Measurements from ENCODE around the gene GTSE1.

The GTSE1 gene

DNA sequence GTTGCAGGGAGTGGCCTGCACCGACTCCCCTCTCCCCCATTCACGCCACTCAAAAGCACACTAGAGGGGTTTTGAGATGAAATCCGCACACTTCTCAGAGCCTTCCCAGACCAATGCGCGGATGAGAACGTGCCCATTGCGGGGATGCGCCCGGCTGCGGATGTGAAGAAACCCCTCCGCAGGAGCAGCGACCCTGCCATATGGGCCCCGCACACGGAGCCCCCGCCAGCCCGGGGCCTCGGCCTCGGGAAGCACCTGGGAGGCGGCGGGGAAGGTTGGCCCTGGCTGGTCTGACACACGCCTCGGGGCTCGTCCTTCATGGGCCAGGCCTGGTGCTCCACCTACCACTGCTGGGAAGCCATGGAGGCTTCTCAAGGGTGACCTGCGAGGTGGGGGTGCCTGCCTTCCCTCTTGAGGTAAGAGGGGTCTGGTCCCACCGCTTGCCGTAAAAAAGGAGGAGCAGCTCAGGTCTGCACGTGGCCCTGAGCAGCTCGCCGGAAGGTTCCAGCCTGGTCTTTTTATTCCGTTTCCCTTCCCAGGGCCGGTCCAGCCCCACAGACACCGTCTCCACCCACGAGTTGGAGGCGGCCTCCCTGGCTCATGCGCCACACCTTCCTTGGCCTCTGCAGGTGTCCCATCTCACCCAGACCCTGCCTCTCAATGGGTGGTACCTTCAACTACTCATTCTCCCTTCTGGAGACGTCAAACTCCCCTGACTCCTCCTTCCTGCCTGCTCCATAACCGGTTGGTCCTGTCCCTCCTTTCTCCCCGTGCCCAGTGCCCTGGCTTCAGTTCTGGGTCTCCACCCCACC, 78.2 kb downstream of the GTSE1 start:
- peak; percentile 65 for DNase-seq (ENCODE audit: low read depth, low spot score)
- no peak overlapping the region for H3K27ac ChIP-seq

DNA sequence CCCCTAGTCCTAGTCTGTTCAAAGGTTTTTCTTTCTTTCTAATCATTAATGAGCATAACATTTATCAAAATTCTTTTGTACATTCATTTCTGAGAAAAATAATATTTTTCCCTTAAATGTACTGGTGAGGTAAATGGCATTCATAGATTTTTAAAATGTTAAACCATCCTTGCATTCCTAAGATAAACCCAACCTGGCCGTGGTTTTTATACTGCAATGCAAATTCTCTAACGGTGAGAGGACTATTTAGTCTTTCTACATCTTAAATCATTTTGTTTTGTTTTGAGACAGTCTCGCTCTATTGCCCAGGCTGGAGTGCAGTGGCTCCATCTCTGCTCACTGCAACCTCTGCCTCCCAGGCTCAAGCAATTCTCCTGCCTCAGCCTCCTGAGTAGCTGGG, 79.4 kb downstream of the GTSE1 start:
- no peak for DNase-seq (ENCODE audit: low read depth, low spot score)
- no peak overlapping the region for H3K27ac ChIP-seq

DNA sequence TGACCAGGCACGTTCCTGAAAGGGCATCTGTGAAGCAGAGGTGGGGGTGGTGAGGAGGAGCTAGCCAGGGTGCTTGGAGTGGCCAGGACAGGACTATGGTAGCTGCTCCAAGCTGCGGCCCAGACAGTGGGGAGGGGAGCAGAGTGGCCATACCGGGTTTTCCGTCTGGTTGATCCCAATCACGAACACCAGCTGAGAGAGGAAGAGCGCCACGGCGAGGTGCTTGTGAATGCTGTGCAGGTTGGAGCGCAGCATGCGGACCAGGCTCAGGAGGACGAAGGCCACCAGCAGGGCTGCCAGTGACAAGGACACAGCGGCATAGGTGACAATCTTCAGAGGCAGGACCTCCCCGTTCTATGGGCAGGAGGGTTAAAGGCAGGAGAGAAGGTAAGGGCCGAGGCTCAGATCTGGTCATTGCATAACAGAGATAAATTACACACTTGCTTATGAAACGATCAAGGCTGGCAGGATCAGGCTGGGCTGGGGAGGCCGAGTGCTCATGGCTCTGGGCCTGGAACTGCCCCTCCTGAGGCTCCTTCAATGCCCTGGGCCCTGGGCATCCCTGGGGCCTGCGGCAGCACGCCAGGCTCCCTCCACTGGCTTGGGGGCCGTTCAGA, 80.3 kb downstream of the GTSE1 start:
- DNase-seq (ENCODE audit: low read depth, low spot score) = no peak
- peak overlapping the region; percentile 28 for H3K27ac ChIP-seq

DNA sequence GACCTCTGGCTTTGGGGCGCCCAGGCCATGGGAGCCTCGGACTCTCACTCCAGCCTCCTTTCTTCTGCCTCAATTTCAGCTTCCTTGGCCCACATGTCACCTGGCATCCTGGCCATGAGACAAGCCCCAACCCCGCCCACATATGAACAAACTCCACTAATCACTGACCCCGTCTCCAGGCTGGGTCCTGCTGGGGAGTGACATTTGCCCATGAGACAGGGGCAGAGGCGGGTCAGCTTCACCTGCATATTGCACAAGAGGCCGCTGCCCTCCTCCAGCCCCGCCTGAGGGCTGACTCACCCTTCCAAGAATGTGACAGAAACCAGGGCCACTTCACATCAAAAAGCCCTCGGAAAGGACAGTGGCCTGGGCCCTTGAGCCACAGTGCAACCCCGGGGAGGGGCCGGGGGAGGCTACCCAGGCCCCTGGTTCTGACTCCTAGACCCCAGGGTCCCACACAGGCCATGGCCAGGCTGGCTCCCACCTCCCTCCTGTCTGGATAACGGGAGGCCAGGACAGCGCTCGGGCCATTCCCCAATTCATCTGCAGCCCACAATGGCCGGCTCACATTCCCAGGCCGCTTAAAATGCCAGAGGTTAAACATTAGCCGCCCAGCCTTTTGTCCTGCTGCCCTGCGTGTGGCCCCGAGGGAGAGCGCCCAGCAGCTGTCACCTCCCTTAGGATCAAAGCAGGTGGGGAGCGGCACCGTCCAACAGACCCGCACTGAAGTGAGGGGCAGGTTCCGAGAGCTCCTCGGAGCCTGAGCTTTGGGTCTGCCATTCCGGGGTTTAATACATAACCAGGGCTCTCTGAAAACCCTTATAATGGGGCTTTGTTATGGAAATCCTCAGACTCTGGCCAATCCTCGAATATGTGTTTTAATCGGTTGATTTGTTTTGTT, 81.1 kb downstream of the GTSE1 start:
- DNase-seq (ENCODE audit: low read depth, low spot score) = no peak
- H3K27ac ChIP-seq = peak overlapping the region; percentile 28

DNA sequence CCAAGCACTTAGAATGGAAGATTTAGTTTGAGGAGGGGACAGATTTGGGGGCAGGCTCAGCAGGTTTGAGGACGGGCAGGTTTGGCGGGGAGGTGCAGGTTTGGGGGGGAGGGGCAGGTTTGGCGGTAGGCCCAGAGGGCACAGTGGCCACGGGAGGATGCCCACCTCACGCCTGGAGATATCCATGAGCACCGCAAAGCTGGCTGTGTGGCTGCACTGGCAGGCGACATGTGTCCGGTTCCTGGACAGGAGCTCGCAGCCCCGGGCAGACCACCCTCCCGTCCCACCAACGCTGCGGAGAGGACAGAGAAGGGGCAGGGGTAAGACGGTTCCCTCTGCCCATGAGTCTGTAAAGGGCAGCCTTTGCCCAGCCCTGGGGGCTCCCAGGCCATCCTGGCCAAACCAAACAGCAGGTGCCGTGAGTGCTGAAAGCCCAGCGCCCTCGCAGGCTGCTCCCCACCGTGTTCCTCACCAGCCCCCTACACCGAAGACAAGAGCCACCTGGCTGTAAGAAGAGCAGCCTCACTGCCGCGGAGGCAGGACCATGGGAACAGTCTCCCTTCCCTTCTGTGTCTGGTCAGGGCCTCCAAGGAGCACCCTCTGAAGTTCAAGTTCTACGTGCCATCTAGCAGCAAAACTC, 81.9 kb downstream of the GTSE1 start:
- no peak for DNase-seq (ENCODE audit: low read depth, low spot score)
- H3K27ac ChIP-seq = peak overlapping the region; percentile 28

DNA sequence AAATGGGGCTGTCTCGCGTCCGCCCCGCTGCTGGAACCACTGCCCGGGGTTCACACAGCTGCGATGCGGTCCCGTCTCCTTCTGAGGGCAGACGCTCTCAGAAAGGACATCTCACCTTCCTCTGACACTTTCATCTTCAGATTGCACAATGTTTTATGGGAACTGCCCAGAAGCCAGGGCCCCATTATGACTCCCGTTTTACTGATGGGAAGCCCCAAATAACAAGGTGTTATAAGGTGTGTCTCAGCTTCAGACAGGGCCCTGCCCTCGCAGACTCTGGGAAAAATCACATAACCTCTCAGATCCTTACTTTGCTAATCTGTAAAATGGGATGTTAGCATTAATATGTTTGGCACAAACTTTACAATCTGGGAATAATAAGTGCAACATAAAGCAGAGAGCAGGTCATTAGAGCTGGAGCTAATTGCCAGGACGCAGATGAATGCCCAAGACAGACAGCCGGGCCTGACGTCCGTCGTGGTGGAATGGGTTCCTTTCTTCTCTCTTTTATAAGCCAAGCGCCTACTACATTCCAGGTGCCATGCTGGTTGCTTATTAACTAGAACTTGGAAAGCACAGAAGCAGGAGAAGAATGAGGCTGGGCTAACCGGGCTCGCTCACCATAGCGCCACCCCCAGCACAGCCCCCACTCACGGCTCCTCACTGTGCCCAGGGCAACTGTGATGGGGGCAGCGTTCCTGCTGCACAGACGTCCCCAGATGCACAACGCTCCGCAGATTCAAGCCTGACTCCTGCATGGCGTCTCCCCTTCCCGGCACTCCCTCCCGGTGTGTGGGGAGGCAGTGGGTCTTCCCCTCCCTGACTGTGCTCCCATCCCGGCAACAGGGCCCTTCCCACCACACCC, 82.6 kb downstream of the GTSE1 start:
- no peak overlapping the region for H3K27ac ChIP-seq
- DNase-seq (ENCODE audit: low read depth, low spot score) = no peak

DNA sequence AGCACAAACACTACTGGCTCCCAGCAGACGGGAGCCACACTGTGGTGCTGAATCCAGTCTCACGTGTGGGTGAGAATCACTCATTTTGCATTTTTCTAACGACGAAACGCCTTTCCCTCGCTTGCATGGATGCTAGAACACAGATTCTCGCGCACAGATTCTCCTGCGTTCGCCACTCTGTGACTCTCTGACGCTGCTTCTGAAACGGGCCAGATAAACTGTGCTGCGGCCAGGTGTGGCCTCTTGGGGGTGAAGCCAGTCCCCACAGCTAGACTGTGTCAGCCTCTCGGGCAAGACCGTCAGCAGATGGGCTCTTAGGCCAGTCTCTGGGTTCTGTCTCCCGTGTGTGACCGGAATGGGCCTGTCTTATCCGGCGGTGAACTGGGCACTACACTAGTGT, 83.4 kb downstream of the GTSE1 start:
- H3K27ac ChIP-seq = no peak overlapping the region
- no peak for DNase-seq (ENCODE audit: low read depth, low spot score)
